ENCODE data around the gene NDUFA8. TPM values are rescaled to one million over a fixed set of nuclear protein-coding genes. Genes with fewer than 3 reads are reported as not detected.

Gene NDUFA8
- 8.5 and 9.1 TPM in 2 replicates for total RNA-seq (2011; cell fraction: chromatin; rRNA removed; ENCODE audit: low replicate concordance)
- 14.0 and 14.7 TPM in 2 replicates for total RNA-seq (2011; cell fraction: nucleolus; rRNA removed)
- 15.0 and 20.9 TPM in 2 replicates for total RNA-seq (2011; cell fraction: nucleoplasm; rRNA removed)
- total RNA-seq (2014; rRNA removed) (105 and 115 TPM in 2 replicates), total RNA-seq (2014; rRNA removed; fragmentation: Illumina TruSeq; extraction: Trizol) (105 and 114 TPM in 2 replicates), total RNA-seq (2015; rRNA removed; fragmentation: Illumina TruSeq; extraction: Trizol) (122 and 133 TPM in 2 replicates), total RNA-seq (2021) (126 and 134 TPM in 2 replicates), polyA plus RNA-seq (2011; rRNA removed) (135 and 165 TPM in 2 replicates), polyA plus RNA-seq (2014; fragmentation: Illumina TruSeq; extraction: Trizol) (198 and 204 TPM in 2 replicates), polyA plus RNA-seq (2014; fragmentation: Nextera tagmentation; extraction: Ambion mirVana) (100 to 1,000 TPM; 126 to 189 TPM), polyA plus RNA-seq (2014; rRNA removed) (194 and 212 TPM in 2 replicates), polyA minus RNA-seq (2011; rRNA and poly(A)+ RNA removed) (106 and 126 TPM in 2 replicates), Bru-seq, nascent RNA (percentile 80 among the genes with signal in this experiment), BruChase-seq, experiment 1, labeled RNA remaining after a 2-hour chase (percentile 81 among the genes with signal in this experiment), BruChase-seq, experiment 2, labeled RNA remaining after a 6-hour chase (percentile 78 among the genes with signal in this experiment)
- polyA plus RNA-seq (2011; cell fraction: cytosol; rRNA removed): 122 and 153 TPM in 2 replicates
- polyA plus RNA-seq (2011; cell fraction: nucleus; rRNA removed): 35.7 and 49.8 TPM in 2 replicates
- polyA plus RNA-seq (2012): 157 and 216 TPM in 2 replicates
- 50.4 and 52.5 TPM in 2 replicates for polyA minus RNA-seq (2011; cell fraction: cytosol; rRNA and poly(A)+ RNA removed)
- polyA minus RNA-seq (2011; cell fraction: nucleus; rRNA and poly(A)+ RNA removed): 8.5 and 15.7 TPM in 2 replicates
- long read RNA-seq, experiment 1, transcript NDUFA8-201 (4 exons, 844 nt): major isoform, 268 of 346 reads
- long read RNA-seq, experiment 1, partial matches to known transcripts: 14 of 346 reads
- long read RNA-seq, experiment 1, other reads (novel, unspliced or antisense): 64 of 346 reads
- long read RNA-seq, experiment 2, transcript NDUFA8-201 (4 exons, 844 nt): major isoform, 163 of 213 reads
- long read RNA-seq, experiment 2, partial matches to known transcripts: 8 of 213 reads
- long read RNA-seq, experiment 2, other reads (novel, unspliced or antisense): 42 of 213 reads
- long read RNA-seq, experiment 3, transcript NDUFA8-201 (4 exons, 844 nt): major isoform, 154 of 179 reads
- long read RNA-seq, experiment 3, partial matches to known transcripts: 1 of 179 reads
- long read RNA-seq, experiment 3, other reads (novel, unspliced or antisense): 24 of 179 reads

DNA sequence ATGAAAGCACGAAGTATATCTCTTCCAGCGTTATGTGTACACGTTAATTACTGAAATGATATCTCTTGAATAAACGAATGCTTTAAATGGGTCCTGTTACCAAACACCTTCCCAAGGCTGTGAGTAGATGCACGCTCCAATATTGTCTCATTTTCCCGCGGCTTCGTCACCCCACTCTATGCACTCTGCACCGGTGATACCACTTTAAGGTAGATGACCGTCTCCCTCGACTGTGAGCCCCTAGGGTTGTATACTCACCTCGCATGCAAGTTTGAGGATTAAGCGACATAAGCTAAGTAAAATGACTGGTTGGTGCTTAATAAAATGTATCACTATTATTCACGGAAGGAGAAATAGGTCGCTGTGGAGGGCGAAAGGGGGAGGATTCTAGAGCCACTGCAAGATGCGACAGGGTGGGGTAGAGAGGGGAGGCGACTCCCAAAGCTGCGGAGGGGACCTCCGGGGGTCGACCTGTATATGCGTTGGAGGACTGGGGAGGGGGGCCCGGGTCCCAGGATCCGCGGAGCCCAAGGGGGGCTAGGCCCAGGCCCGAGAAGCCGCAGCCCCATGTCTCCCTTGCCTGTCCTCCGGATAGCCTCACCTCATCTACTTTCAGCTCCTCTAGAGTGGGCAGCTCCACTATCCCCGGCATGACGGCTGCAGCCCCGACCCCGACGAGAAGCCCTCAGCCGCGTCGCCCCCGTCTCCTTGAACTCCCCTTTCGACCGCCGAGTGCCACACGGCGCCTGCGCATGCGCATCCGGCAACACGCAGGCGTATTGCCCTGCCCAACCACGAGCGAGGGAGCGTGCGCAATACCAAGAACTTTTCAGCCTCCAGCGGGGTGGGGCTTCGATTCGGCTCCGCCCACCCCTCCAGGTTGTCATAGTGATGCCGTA, at the start of gene NDUFA8, which contains the start of gene MORN5:
NDUFA8 (minus strand) TSS at position 754 of the 899 bp plus-strand sequence; CDS start at position 652, 102 bp downstream.
MORN5 (plus strand) TSS at position 883 of the 899 bp plus-strand sequence. CDS start 65 bp downstream, outside the sequence.
- intact Hi-C loops (cut with micrococcal nuclease): loop anchor here (5.0 kb wide), 2 partner anchors 53 to 103 kb away; partner anchors contain the start of genes MRRF and RBM18
- Histone ChIP-seq H3K27ac (ENCODE audit: extremely low read depth, low read depth, low read length) (peak within 1 kb of the TSS; percentile 90), H3K27me3 (ENCODE audit: control insufficient read depth in 2 of 2, insufficient read depth in 2 of 2, low read length in 2 of 2) (no peaks in the 10 kb centered on the region; a peak in 1 of 5 replicates)
- TF ChIP-seq, protein P1, sequence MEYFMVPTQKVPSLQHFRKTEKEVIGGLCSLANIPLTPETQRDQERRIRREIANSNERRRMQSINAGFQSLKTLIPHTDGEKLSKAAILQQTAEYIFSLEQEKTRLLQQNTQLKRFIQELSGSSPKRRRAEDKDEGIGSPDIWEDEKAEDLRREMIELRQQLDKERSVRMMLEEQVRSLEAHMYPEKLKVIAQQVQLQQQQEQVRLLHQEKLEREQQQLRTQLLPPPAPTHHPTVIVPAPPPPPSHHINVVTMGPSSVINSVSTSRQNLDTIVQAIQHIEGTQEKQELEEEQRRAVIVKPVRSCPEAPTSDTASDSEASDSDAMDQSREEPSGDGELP (CRISPR knock-in tag; IDR thresholded peaks at IDR 0.05; ENCODE audit: borderline replicate concordance): peak; percentile 89; the same call in 1 of the 2 replicates
- no peak for TF ChIP-seq FOSL1 (tag; conservative IDR thresholded peaks at IDR 0.05)
- peak; percentile 79 for TF ChIP-seq ATF7 (IDR thresholded peaks at IDR 0.05)
- TF ChIP-seq OTX1 (CRISPR knock-in tag; IDR thresholded peaks at IDR 0.05): no peak
- TF ChIP-seq, protein P2, sequence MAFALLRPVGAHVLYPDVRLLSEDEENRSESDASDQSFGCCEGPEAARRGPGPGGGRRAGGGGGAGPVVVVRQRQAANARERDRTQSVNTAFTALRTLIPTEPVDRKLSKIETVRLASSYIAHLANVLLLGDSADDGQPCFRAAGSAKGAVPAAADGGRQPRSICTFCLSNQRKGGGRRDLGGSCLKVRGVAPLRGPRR (CRISPR knock-in tag; IDR thresholded peaks at IDR 0.05): no peak
- TF ChIP-seq NFYB (IDR thresholded peaks at IDR 0.05; ENCODE audit: extremely low read depth, insufficient read length): no peak
- TF ChIP-seq CHCHD3 (CRISPR knock-in tag; IDR thresholded peaks at IDR 0.05): no peak
- TF ChIP-seq XRCC5 (IDR thresholded peaks at IDR 0.05; ENCODE audit: low read depth, low read length): no peak
- TF ChIP-seq L3MBTL2 (IDR thresholded peaks at IDR 0.05): peak; percentile 26; the same call in 1 of the 2 replicates
- TF ChIP-seq HDAC8 (tag; IDR thresholded peaks at IDR 0.05): 0 out of 2 replicates have a peak, but pooled peaks have one; percentile 46
- TF ChIP-seq GABPB2 (CRISPR knock-in tag; conservative IDR thresholded peaks at IDR 0.05): no peak
- TF ChIP-seq, protein P3, sequence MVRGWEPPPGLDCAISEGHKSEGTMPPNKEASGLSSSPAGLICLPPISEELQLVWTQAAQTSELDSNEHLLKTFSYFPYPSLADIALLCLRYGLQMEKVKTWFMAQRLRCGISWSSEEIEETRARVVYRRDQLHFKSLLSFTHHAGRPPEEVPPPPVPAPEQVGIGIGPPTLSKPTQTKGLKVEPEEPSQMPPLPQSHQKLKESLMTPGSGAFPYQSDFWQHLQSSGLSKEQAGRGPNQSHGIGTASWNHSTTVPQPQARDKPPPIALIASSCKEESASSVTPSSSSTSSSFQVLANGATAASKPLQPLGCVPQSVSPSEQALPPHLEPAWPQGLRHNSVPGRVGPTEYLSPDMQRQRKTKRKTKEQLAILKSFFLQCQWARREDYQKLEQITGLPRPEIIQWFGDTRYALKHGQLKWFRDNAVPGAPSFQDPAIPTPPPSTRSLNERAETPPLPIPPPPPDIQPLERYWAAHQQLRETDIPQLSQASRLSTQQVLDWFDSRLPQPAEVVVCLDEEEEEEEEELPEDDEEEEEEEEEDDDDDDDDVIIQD (CRISPR knock-in tag; IDR thresholded peaks at IDR 0.05): no peak
- no peak for TF ChIP-seq TARDBP (IDR thresholded peaks at IDR 0.05)

More for the DNA sequence above, at the start of gene NDUFA8, which contains the start of gene MORN5:
- POLR2A ChIA-PET: interaction anchor here (1.3 to 2.2 kb wide), 2 partner anchors 13 to 96 kb away, joined by 3 to 10 read pairs; no protein-coding TSS in a partner anchor
- Histone ChIP-seq H3K4me1 (replicated peaks in 1 of 2; ENCODE audit: control insufficient read depth in 2 of 2, insufficient read depth in 2 of 2, low read length in 2 of 2) (peaks cover 8 to 11% of the 10 kb centered on the region in 2 experiments; a peak in 4 of 5 replicates), H3K79me2 (ENCODE audit: control insufficient read depth, insufficient read depth, low read length) (peaks cover 51% of the 10 kb centered on the region), H2AFZ (ENCODE audit: low read depth, low read length) (peak within 1 kb of the TSS; percentile 99), H3K36me3 (ENCODE audit: control insufficient read depth, insufficient read depth, low read length) (peaks cover 20% of the 10 kb centered on the region), H3K9ac (ENCODE audit: insufficient read depth in 1 of 2, low read depth in 2 of 2, low read length in 2 of 2) (peak within 1 kb of the TSS; percentile 95 to 98), H3K9me3 (replicated peaks; ENCODE audit: control insufficient read depth, insufficient read depth, low read depth, low read length) (peaks cover 4% of the 10 kb centered on the region; the same call in 1 of the 2 replicates), H3K9me1 (ENCODE audit: control insufficient read depth, insufficient read depth, low read length) (no peaks in the 10 kb centered on the region), H4K20me1 (replicated peaks; ENCODE audit: control insufficient read depth, insufficient read depth, low read length) (peaks cover 4% of the 10 kb centered on the region; the same call in 1 of the 2 replicates), H3K4me3 (peak within 1 kb of the TSS; percentile 93), H3K4me2 (ENCODE audit: insufficient read depth, low read length) (peak within 1 kb of the TSS; percentile 99)
- TSS peak; percentile 81 for BruUV-seq (replicated peaks)
- FAIRE-seq (peak; percentile 99), DNase-seq (ENCODE audit: extremely low read depth in 1 of 4, low spot score in 3 of 4) (peak; percentile 98 to 99 (median 99)), ATAC-seq (peak; percentile 96)
- CTCF ChIA-PET (ENCODE audit: low intra/inter-chr PET ratio): no interaction called here
- WGBS (ENCODE audit: insufficient coverage, low coverage, missing lambda C conversion rate): under 1% methylated on average over 45 of the region's 56 CpGs
- in situ Hi-C loops (cut with MboI): no loop called here

All from K562 (cell line).